Measurements from ENCODE around the gene MRPL38.

MRPL38 gene

GRCh38 chr17:75904749-75905521 lies at the start of gene MRPL38:
Gene MRPL38, minus strand, starts transcription at chr17:75904884. Its CDS starts 9 bp downstream, at chr17:75904875.
- in situ Hi-C loops (cut with MboI; ENCODE audit: low pct_unique_long_range_greater_than_20kb, low sequenced_read_pairs, unreplicated experiment), result loop anchor here (10.0 to 25.0 kb wide), 2 partner anchors 100 to 407 kb away; partner anchors contain the start of genes CDK3 and QRICH2
- peak; percentile 93 for TF ChIP-seq CTCF (IDR thresholded peaks at IDR 0.05; ENCODE audit: extremely low read depth, insufficient read depth, missing control alignments)
- peak; percentile 100 for DNase-seq (ENCODE audit: low spot score)

- DNase-seq (ENCODE audit: low spot score), result no peak
- in situ Hi-C loops (cut with MboI; ENCODE audit: low pct_unique_long_range_greater_than_20kb, low sequenced_read_pairs, unreplicated experiment), result no loop called here
- TF ChIP-seq CTCF (IDR thresholded peaks at IDR 0.05; ENCODE audit: extremely low read depth, insufficient read depth, missing control alignments), result no peak
Measured at GRCh38 chr17:75950855-75951554, 46.3 kb upstream of the MRPL38 start.

- TF ChIP-seq CTCF (IDR thresholded peaks at IDR 0.05; ENCODE audit: extremely low read depth, insufficient read depth, missing control alignments), result no peak
- no peak for DNase-seq (ENCODE audit: low spot score)
- in situ Hi-C loops (cut with MboI; ENCODE audit: low pct_unique_long_range_greater_than_20kb, low sequenced_read_pairs, unreplicated experiment), result no loop called here
Measured at GRCh38 chr17:75950421-75950820, 45.7 kb upstream of the MRPL38 start.

GRCh38 chr17:75945211-75945610 lies 40.5 kb upstream of the MRPL38 start:
- no peak for TF ChIP-seq CTCF (IDR thresholded peaks at IDR 0.05; ENCODE audit: extremely low read depth, insufficient read depth, missing control alignments)
- in situ Hi-C loops (cut with MboI; ENCODE audit: low pct_unique_long_range_greater_than_20kb, low sequenced_read_pairs, unreplicated experiment), result no loop called here
- DNase-seq (ENCODE audit: low spot score), result no peak

- in situ Hi-C loops (cut with MboI; ENCODE audit: low pct_unique_long_range_greater_than_20kb, low sequenced_read_pairs, unreplicated experiment), result no loop called here
- no peak for TF ChIP-seq CTCF (IDR thresholded peaks at IDR 0.05; ENCODE audit: extremely low read depth, insufficient read depth, missing control alignments)
- no peak for DNase-seq (ENCODE audit: low spot score)
Measured at GRCh38 chr17:75943491-75943890, 38.8 kb upstream of the MRPL38 start.

GRCh38 chr17:75942473-75942872 lies 37.8 kb upstream of the MRPL38 start:
- in situ Hi-C loops (cut with MboI; ENCODE audit: low pct_unique_long_range_greater_than_20kb, low sequenced_read_pairs, unreplicated experiment), result no loop called here
- DNase-seq (ENCODE audit: low spot score), result no peak
- TF ChIP-seq CTCF (IDR thresholded peaks at IDR 0.05; ENCODE audit: extremely low read depth, insufficient read depth, missing control alignments), result no peak

Measured in GM13977 (cell line).